ENCODE data around the gene FRY. TPM values are rescaled to one million over a fixed set of nuclear protein-coding genes. Genes with fewer than 3 reads are reported as not detected.
"Not testable (repeated sequence)": the region's sequence is repeated elsewhere in the genome, so short reads cannot be mapped to it uniquely, and the experiment has no call there.

The FRY gene
- polyA plus RNA-seq, result 1 to 10 TPM; 2.4 to 4.3 TPM

GRCh38 chr13:32031025-32031814, at the start of gene FRY:
Gene FRY (plus strand): TSS chr13:32031774. CDS start chr13:32031796, 22 bp downstream.
- peak within 1 kb of the TSS; percentile 62 to 68 for H3K4me3 ChIP-seq (ENCODE audit: low read depth in 1 of 2, low read length in 2 of 2)
- H3K27me3 ChIP-seq (ENCODE audit: control insufficient read depth in 1 of 2, insufficient read depth in 2 of 2, low read length in 2 of 2), result no peaks in the 10 kb centered on the region
- H3K4me1 ChIP-seq (ENCODE audit: control insufficient read depth in 2 of 2, insufficient read depth in 2 of 2, low read length in 1 of 2), result peaks cover 0 to 2% of the 10 kb centered on the region in 2 donors
- H3K27ac ChIP-seq (ENCODE audit: low read depth in 2 of 2, low read length in 1 of 2), result peak within 1 kb of the TSS; percentile 31 to 45
- 1 to 3% methylated on average over 54 to 59 of the region's 59 CpGs for WGBS, 2 donors
- no peaks in the 10 kb centered on the region for H3K9me3 ChIP-seq (ENCODE audit: control insufficient read depth in 2 of 2, insufficient read depth in 1 of 2, low read depth in 1 of 2, low read length in 1 of 2)
- H3K36me3 ChIP-seq (ENCODE audit: control insufficient read depth in 2 of 2, insufficient read depth in 2 of 2, low read length in 1 of 2), result no peaks in the 10 kb centered on the region

GRCh38 chr13:31982124-31982523, 49.5 kb upstream of the FRY start:
- WGBS, 2 donors, result 78 to 79% methylated on average over 2 of the region's 2 CpGs
- no peaks in the 10 kb centered on the region for H3K36me3 ChIP-seq (ENCODE audit: control insufficient read depth in 2 of 2, insufficient read depth in 2 of 2, low read length in 1 of 2)
- H3K27me3 ChIP-seq (ENCODE audit: control insufficient read depth in 1 of 2, insufficient read depth in 2 of 2, low read length in 2 of 2), result no peaks in the 10 kb centered on the region
- H3K4me3 ChIP-seq (ENCODE audit: low read depth in 1 of 2, low read length in 2 of 2), result no peak overlapping the region
- no peak overlapping the region for H3K27ac ChIP-seq (ENCODE audit: low read depth in 2 of 2, low read length in 1 of 2)
- H3K9me3 ChIP-seq (ENCODE audit: control insufficient read depth in 2 of 2, insufficient read depth in 1 of 2, low read depth in 1 of 2, low read length in 1 of 2), result no peaks in the 10 kb centered on the region
- no peaks in the 10 kb centered on the region for H3K4me1 ChIP-seq (ENCODE audit: control insufficient read depth in 2 of 2, insufficient read depth in 2 of 2, low read length in 1 of 2)

- H3K4me1 ChIP-seq (ENCODE audit: control insufficient read depth in 2 of 2, insufficient read depth in 2 of 2, low read length in 1 of 2), result no peaks in the 10 kb centered on the region
- H3K27me3 ChIP-seq (ENCODE audit: control insufficient read depth in 1 of 2, insufficient read depth in 2 of 2, low read length in 2 of 2), result no peaks in the 10 kb centered on the region
- no peak overlapping the region for H3K4me3 ChIP-seq (ENCODE audit: low read depth in 1 of 2, low read length in 2 of 2)
- no peak overlapping the region for H3K27ac ChIP-seq (ENCODE audit: low read depth in 2 of 2, low read length in 1 of 2)
- 48 to 53% methylated on average over 5 of the region's 5 CpGs for WGBS, 2 donors
- H3K36me3 ChIP-seq (ENCODE audit: control insufficient read depth in 2 of 2, insufficient read depth in 2 of 2, low read length in 1 of 2), result no peaks in the 10 kb centered on the region
- H3K9me3 ChIP-seq (ENCODE audit: control insufficient read depth in 2 of 2, insufficient read depth in 1 of 2, low read depth in 1 of 2, low read length in 1 of 2), result no peaks in the 10 kb centered on the region
Observed at GRCh38 chr13:31982540-31982939, 49.0 kb upstream of the FRY start.

GRCh38 chr13:31983696-31984095, 47.9 kb upstream of the FRY start:
- 92 to 95% methylated on average over 2 of the region's 2 CpGs for WGBS, 2 donors
- H3K4me1 ChIP-seq (ENCODE audit: control insufficient read depth in 2 of 2, insufficient read depth in 2 of 2, low read length in 1 of 2); H3K27ac ChIP-seq (ENCODE audit: low read depth in 2 of 2, low read length in 1 of 2); H3K4me3 ChIP-seq (ENCODE audit: low read depth in 1 of 2, low read length in 2 of 2); H3K36me3 ChIP-seq (ENCODE audit: control insufficient read depth in 2 of 2, insufficient read depth in 2 of 2, low read length in 1 of 2); H3K9me3 ChIP-seq (ENCODE audit: control insufficient read depth in 2 of 2, insufficient read depth in 1 of 2, low read depth in 1 of 2, low read length in 1 of 2); H3K27me3 ChIP-seq (ENCODE audit: control insufficient read depth in 1 of 2, insufficient read depth in 2 of 2, low read length in 2 of 2): not testable (repeated sequence)

GRCh38 chr13:31984388-31984787, 47.2 kb upstream of the FRY start:
- not testable (repeated sequence) for H3K36me3 ChIP-seq (ENCODE audit: control insufficient read depth in 2 of 2, insufficient read depth in 2 of 2, low read length in 1 of 2); H3K9me3 ChIP-seq (ENCODE audit: control insufficient read depth in 2 of 2, insufficient read depth in 1 of 2, low read depth in 1 of 2, low read length in 1 of 2); H3K27me3 ChIP-seq (ENCODE audit: control insufficient read depth in 1 of 2, insufficient read depth in 2 of 2, low read length in 2 of 2); H3K4me3 ChIP-seq (ENCODE audit: low read depth in 1 of 2, low read length in 2 of 2); H3K27ac ChIP-seq (ENCODE audit: low read depth in 2 of 2, low read length in 1 of 2); H3K4me1 ChIP-seq (ENCODE audit: control insufficient read depth in 2 of 2, insufficient read depth in 2 of 2, low read length in 1 of 2)
- WGBS, 2 donors, result 95 to 98% methylated on average over 4 of the region's 4 CpGs

GRCh38 chr13:31986676-31987470, 44.7 kb upstream of the FRY start:
- Histone ChIP-seq H3K4me1 (ENCODE audit: control insufficient read depth in 2 of 2, insufficient read depth in 2 of 2, low read length in 1 of 2) (no peaks in the 10 kb centered on the region), H3K4me3 (ENCODE audit: low read depth in 1 of 2, low read length in 2 of 2) (no peak overlapping the region), H3K27me3 (ENCODE audit: control insufficient read depth in 1 of 2, insufficient read depth in 2 of 2, low read length in 2 of 2) (no peaks in the 10 kb centered on the region), H3K36me3 (ENCODE audit: control insufficient read depth in 2 of 2, insufficient read depth in 2 of 2, low read length in 1 of 2) (no peaks in the 10 kb centered on the region), H3K27ac (ENCODE audit: low read depth in 2 of 2, low read length in 1 of 2) (no peak overlapping the region), H3K9me3 (ENCODE audit: control insufficient read depth in 2 of 2, insufficient read depth in 1 of 2, low read depth in 1 of 2, low read length in 1 of 2) (no peaks in the 10 kb centered on the region)
- WGBS, 2 donors, result 48 to 58% methylated on average over 5 of the region's 5 CpGs

- Histone ChIP-seq H3K4me3 (ENCODE audit: low read depth in 1 of 2, low read length in 2 of 2) (no peak overlapping the region), H3K9me3 (ENCODE audit: control insufficient read depth in 2 of 2, insufficient read depth in 1 of 2, low read depth in 1 of 2, low read length in 1 of 2) (no peaks in the 10 kb centered on the region), H3K27me3 (ENCODE audit: control insufficient read depth in 1 of 2, insufficient read depth in 2 of 2, low read length in 2 of 2) (no peaks in the 10 kb centered on the region), H3K4me1 (ENCODE audit: control insufficient read depth in 2 of 2, insufficient read depth in 2 of 2, low read length in 1 of 2) (no peaks in the 10 kb centered on the region), H3K36me3 (ENCODE audit: control insufficient read depth in 2 of 2, insufficient read depth in 2 of 2, low read length in 1 of 2) (no peaks in the 10 kb centered on the region), H3K27ac (ENCODE audit: low read depth in 2 of 2, low read length in 1 of 2) (no peak overlapping the region)
- 61 to 76% methylated on average over 2 of the region's 2 CpGs for WGBS, 2 donors
Observed at GRCh38 chr13:31987535-31988170, 43.9 kb upstream of the FRY start.

- H3K36me3 ChIP-seq (ENCODE audit: control insufficient read depth in 2 of 2, insufficient read depth in 2 of 2, low read length in 1 of 2); H3K4me3 ChIP-seq (ENCODE audit: low read depth in 1 of 2, low read length in 2 of 2); H3K27ac ChIP-seq (ENCODE audit: low read depth in 2 of 2, low read length in 1 of 2); H3K9me3 ChIP-seq (ENCODE audit: control insufficient read depth in 2 of 2, insufficient read depth in 1 of 2, low read depth in 1 of 2, low read length in 1 of 2); H3K4me1 ChIP-seq (ENCODE audit: control insufficient read depth in 2 of 2, insufficient read depth in 2 of 2, low read length in 1 of 2); H3K27me3 ChIP-seq (ENCODE audit: control insufficient read depth in 1 of 2, insufficient read depth in 2 of 2, low read length in 2 of 2): not testable (repeated sequence)
- 96 to 98% methylated on average over 6 of the region's 6 CpGs for WGBS, 2 donors
Observed at GRCh38 chr13:31994367-31994766, 37.2 kb upstream of the FRY start.

- no peaks in the 10 kb centered on the region for H3K4me1 ChIP-seq (ENCODE audit: control insufficient read depth in 2 of 2, insufficient read depth in 2 of 2, low read length in 1 of 2)
- no peaks in the 10 kb centered on the region for H3K36me3 ChIP-seq (ENCODE audit: control insufficient read depth in 2 of 2, insufficient read depth in 2 of 2, low read length in 1 of 2)
- H3K27ac ChIP-seq (ENCODE audit: low read depth in 2 of 2, low read length in 1 of 2), result no peak overlapping the region
- no peak overlapping the region for H3K4me3 ChIP-seq (ENCODE audit: low read depth in 1 of 2, low read length in 2 of 2)
- WGBS, 2 donors, result 70 to 79% methylated on average over 2 of the region's 2 CpGs
- H3K9me3 ChIP-seq (ENCODE audit: control insufficient read depth in 2 of 2, insufficient read depth in 1 of 2, low read depth in 1 of 2, low read length in 1 of 2), result no peaks in the 10 kb centered on the region
- H3K27me3 ChIP-seq (ENCODE audit: control insufficient read depth in 1 of 2, insufficient read depth in 2 of 2, low read length in 2 of 2), result no peaks in the 10 kb centered on the region
Observed at GRCh38 chr13:31996601-31997000, 35.0 kb upstream of the FRY start.
